HG02759 (cell line): ENCODE data around the gene NPAS2.

Experiments
- ATAC-seq: cut with Tn5 transposase; IDR thresholded peaks from one replicate; pipeline ENCODE4 v1.9.1; 2021; ENCODE audit warnings: mild to moderate bottlenecking, moderate library complexity; ENCODE audit not compliant: unreplicated experiment

NPAS2 gene

DNA sequence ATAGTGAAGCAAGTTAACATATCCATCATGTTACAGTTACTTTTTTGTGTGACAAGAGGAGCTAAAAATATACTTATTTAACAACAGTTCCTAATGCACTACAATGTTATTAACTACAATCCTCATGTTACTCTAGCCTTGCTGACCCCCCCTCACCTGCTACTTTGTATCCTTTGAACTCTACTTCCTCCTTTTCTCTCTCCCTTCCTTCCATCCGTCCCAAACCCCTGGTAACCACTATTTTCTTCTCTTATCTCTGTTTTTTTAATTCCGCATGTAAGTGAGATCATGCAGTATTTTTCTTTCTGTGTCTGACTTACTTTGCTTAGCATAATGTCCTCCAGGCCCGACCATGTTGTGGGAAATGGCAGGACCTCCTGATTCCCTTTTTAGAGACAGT, 59.4 kb downstream of the NPAS2 start:
- ATAC-seq = no peak

- ATAC-seq = no peak
These were observed 60.1 kb downstream of the NPAS2 start for GRCh38 chr2:100880036-100880435.

- ATAC-seq = no peak
These were observed 60.8 kb downstream of the NPAS2 start for GRCh38 chr2:100880730-100881129.

DNA sequence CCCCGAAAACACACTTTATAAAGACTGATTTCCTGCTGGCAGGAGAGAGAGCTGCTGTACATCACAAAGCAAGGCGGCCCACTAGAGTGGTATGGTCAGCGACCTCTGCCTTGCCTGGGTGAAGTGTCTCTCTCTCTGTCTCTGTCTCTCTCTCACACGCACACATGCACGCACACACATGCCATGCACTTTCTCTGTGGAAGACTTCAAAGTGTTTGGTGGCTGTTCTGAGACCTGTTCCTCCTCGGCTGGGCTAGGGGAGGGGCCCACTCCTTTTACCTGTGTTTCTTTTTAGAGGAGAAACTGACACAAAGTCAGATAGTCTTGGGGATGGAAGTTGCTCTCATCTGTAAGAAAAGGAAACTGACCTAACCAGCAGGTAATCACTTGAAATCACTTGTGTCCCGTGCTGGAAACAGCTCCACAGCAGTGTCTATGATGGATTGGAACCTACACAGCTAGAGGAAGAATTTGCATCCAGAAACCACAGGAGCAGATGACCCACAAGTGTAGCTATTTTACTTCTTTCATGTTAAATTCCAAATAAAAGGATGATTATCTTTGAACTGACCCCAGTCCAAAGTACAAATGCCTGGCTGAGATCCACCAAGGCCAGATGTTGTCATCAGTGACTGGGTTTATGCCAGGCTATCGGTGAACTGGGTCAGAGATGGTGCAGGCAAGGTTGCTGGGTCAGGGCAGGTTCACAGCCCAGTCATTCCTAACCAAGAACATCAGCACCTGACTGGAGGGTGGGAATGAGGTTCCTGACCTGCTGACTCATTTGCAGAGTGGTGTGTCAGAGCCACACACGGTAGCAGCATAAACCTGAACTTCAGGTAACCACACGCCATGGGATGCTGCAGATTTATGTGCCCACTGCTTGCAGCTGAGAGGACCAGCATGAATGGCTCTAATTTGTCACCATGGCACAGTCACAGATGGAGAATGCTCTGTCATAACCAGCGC, 63.0 kb downstream of the NPAS2 start:
- ATAC-seq = no peak

- ATAC-seq = no peak
These were observed 64.2 kb downstream of the NPAS2 start for GRCh38 chr2:100884145-100884621.

DNA sequence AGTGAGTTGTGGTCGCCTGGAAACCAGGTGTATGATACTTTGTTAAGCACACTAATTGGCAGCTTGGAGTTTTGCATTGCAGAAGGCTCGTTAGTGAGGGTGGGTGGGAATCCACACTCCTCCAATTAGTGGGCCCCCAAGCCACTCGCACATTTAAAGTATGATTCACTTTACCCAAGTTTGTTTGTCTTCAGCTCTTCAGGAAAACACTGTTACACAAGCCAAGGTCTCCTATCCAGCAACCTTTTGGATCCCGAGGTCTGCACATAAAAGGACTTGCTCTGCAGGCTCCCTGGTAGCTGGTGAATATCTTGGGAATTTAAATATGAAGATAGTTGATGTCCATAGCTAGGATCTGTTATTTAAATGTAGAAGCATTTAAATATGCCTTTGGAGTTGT, 66.1 kb downstream of the NPAS2 start:
- ATAC-seq = no peak

GRCh38 chr2:100887039-100887578, 67.2 kb downstream of the NPAS2 start:
- no peak for ATAC-seq

GRCh38 chr2:100887713-100888495, 68.0 kb downstream of the NPAS2 start:
- no peak for ATAC-seq

DNA sequence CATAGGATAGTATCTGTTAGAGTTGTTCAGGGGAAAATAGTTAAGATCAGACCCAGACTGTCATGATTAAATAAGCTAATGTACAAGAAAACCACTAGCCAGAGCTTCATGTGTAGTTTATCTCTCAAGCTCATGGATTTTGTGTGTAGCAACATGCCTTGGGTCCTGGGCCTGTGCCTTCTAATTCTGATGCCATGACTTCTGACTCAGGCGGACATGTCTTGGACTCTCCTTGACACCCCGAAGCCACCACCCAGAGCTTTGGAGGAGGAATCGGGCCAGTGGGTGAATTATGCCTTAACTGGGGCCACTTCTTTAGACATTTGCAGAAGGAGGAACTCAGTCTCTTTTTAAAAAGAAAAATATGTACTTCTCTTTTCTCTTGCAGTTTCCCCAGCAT, 68.7 kb downstream of the NPAS2 start:
- no peak for ATAC-seq

- ATAC-seq = no peak
These were observed 69.3 kb downstream of the NPAS2 start for GRCh38 chr2:100889286-100889685.

DNA sequence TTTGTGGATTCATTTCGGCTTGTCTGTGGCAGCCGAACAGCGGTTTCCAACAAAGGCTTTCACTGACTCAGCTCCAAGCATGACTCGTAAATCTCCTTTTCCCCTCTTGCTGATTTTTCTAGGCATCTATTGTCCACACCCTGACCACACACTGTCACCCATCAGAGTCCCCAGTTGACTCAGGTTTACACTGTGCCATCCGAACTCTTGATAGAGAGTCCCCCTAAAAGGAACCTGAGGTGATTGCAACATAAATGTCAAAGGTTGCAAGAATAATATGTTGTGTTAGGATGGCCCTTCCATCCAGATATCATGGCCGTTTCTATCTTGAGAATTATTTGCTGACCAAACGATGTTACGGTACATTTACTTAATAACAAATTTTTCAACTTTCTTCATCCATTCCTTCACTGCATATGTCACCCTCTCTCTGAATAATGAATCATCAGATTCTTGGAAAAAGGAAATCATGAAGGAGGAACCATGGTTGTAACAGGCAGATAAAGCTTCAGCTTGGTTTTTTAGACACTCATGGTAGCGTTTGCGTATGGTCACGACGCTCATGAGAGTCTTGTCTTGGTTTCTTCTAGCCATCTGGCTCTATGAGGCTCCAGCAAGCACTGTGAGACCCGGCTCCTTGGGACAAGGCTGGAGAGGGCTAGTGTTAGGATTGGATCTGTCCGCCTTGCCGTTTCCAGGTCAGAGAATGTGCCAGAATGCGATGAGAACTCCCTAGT, 72.1 kb downstream of the NPAS2 start:
- ATAC-seq = no peak

DNA sequence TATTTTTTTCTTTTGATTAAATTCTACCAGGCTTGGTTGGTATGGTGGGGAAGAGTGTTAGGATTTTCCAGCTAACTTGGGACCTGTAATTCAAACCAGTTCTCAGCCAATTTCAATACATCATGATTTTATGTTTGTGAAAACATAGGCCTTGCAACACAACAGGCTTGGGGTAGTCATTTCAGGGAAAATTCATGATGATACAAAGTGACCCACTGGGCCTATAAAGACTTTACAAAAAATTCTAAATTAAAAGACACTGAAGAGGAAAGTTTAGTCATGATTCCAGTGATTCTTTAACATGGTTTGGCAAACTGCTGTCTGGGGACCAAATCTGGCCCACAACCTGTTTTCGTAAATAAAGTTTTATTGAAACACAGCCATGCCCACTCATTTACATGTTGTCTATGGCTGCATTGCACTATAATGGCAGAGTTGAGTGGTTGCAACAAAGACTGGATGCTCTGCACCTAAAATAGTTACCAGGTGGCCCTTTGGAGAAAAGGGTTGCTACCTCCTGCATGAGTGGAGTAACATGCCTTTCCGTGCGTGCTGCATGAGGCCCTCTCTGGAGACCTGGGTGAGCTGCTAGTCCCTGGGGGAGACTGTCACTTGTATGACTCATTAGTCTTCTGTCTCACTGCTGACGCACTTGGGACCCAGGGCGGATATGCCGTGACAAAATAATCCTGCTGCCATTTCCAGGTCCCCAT, 73.6 kb downstream of the NPAS2 start:
- ATAC-seq = no peak

- ATAC-seq = no peak
These were observed 74.3 kb downstream of the NPAS2 start for GRCh38 chr2:100894105-100894795.

DNA sequence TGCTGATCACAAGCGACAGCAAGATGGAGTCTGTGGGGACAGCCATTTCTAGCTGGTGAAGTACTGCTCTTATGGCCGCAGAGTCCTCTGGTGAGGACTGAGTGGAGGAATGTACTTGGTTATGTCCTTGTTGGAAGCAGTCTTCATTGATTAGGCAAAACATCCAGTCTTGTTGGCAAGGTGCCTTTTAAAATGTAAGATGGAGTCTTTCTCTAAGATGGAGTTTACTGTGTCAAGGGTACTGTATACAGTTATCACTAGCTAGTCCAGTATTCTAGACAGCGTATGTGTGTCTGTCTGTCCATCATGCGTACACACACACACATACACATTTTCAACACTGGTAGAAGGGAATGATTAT, 74.8 kb downstream of the NPAS2 start:
- no peak for ATAC-seq

- no peak for ATAC-seq
These were observed 75.5 kb downstream of the NPAS2 start for GRCh38 chr2:100895402-100895801.

GRCh38 chr2:100895934-100896685, 76.2 kb downstream of the NPAS2 start:
- ATAC-seq = no peak

DNA sequence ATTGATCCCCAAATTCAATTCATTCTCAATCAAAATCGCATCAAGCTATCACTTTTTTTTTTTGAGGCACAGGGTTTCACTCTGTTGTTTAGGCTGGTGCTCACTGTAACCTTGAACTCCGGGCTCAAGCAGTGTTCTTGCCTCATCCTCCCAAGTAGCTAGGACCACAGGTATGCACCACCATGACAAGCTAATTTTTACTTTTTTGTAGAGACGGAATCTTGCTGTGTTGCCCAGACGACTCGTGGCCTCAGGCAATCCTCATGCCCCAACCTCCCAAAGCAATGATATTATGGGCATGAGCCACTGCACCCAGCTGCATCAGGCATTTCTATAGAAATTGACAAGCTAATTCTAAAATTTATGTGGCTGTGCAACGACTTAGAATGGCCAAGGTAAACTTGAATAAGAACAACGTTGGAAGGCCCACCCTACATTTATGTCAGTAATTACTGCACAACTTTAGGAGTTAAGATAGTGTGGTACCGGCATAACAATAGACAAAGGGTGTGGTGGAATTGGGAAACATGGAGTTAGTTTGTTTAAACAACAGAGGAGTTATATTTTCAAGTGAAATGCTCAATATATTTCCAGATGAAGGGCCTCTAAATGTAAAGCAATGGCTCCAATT, 78.2 kb downstream of the NPAS2 start:
- ATAC-seq = no peak

DNA sequence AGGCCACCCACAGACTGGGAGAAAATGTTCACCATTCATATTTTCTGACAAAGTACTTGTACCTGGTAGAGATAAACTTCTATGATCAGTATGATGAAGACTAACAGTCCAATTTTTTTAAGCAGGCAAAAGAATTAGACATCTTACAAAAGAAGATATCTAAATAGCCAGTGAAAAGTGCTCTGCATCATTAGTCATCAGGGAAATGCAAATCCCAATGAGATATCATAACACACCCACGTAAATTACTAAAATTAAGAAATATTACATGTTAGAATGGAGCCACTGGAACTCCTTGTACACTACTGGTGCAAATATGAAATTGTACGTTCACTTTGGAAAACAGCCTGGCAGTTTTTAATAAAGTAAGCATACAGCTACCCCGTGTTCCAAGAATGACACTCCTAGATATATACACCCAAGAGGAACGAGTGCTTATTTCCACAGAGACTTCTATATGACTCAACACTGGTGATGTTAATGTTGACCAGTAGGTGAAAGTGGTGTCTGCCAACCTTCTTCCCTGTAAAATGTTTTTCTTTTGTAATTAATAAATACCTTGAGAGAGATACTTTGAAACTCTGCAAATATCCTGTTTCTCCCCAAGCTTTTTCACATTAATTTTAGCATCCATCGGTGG, 80.3 kb downstream of the NPAS2 start:
- no peak for ATAC-seq
